ENCODE data around the gene BTBD1. TPM values are rescaled to one million over a fixed set of nuclear protein-coding genes. Genes with fewer than 3 reads are reported as not detected.
A peak's percentile ranks its signal among the peaks of the same experiment; 100 is the strongest.
"Not testable (repeated sequence)": the region's sequence is repeated elsewhere in the genome, so short reads cannot be mapped to it uniquely, and the experiment has no call there.

The BTBD1 gene
- polyA plus RNA-seq, 6 donors from 2014 or later, result 37.3 to 64.0 (median 46.6) TPM

- peaks cover 0 to 19% (median 11%) of the 10 kb centered on the region in 3 donors for H3K27me3 Mint-ChIP-seq
- no peak for DNase-seq
- H3K4me1 Mint-ChIP-seq, result peaks cover 7 to 13% (median 7%) of the 10 kb centered on the region in 3 donors
- peaks cover 0 to 5% (median 0%) of the 10 kb centered on the region in 7 donors for H3K9me3 Mint-ChIP-seq
- peaks cover 0 to 6% of the 10 kb centered on the region in 2 donors for H3K36me3 Mint-ChIP-seq
- no peak overlapping the region for H3K4me3 Mint-ChIP-seq
- no peak for ATAC-seq (ENCODE audit: low read depth in 2 of 2)
- H3K27ac Mint-ChIP-seq, result no peak overlapping the region
Observed at GRCh38 chr15:83087576-83087975, 20.5 kb upstream of the BTBD1 start.

GRCh38 chr15:83085864-83086552 is 19.0 kb upstream of the BTBD1 start:
- ATAC-seq (ENCODE audit: low read depth in 2 of 2); H3K9me3 Mint-ChIP-seq; DNase-seq; H3K4me3 Mint-ChIP-seq; H3K27ac Mint-ChIP-seq; H3K36me3 Mint-ChIP-seq; H3K4me1 Mint-ChIP-seq: not testable (repeated sequence)
- H3K27me3 Mint-ChIP-seq, result peaks cover 10 to 33% (median 16%) of the 10 kb centered on the region in 3 donors

GRCh38 chr15:83085461-83085860 is 18.4 kb upstream of the BTBD1 start:
- peaks cover 10 to 33% (median 18%) of the 10 kb centered on the region in 3 donors for H3K27me3 Mint-ChIP-seq
- not testable (repeated sequence) for H3K4me3 Mint-ChIP-seq; H3K36me3 Mint-ChIP-seq; H3K9me3 Mint-ChIP-seq; ATAC-seq (ENCODE audit: low read depth in 2 of 2); H3K4me1 Mint-ChIP-seq; H3K27ac Mint-ChIP-seq; DNase-seq

- Mint-ChIP-seq H3K9me3 (no peaks in the 10 kb centered on the region), H3K36me3 (peaks cover 0 to 5% of the 10 kb centered on the region in 2 donors), H3K4me1 (no peaks in the 10 kb centered on the region), H3K4me3 (no peak overlapping the region), H3K27me3 (peaks cover 27 to 50% (median 29%) of the 10 kb centered on the region in 3 donors), H3K27ac (no peak overlapping the region)
- no peak for DNase-seq
- ATAC-seq (ENCODE audit: low read depth in 2 of 2), result no peak
Observed at GRCh38 chr15:83082730-83083386, 15.8 kb upstream of the BTBD1 start.

GRCh38 chr15:83081256-83082014 is 14.4 kb upstream of the BTBD1 start:
- DNase-seq, result no peak
- peaks cover 29 to 56% (median 33%) of the 10 kb centered on the region in 3 donors for H3K27me3 Mint-ChIP-seq
- no peak overlapping the region for H3K4me3 Mint-ChIP-seq
- no peak overlapping the region for H3K27ac Mint-ChIP-seq
- no peaks in the 10 kb centered on the region for H3K4me1 Mint-ChIP-seq
- no peak for ATAC-seq (ENCODE audit: low read depth in 2 of 2)
- H3K9me3 Mint-ChIP-seq, result no peaks in the 10 kb centered on the region
- peaks cover 0 to 10% of the 10 kb centered on the region in 2 donors for H3K36me3 Mint-ChIP-seq

GRCh38 chr15:83078712-83079111 is 11.7 kb upstream of the BTBD1 start:
- H3K36me3 Mint-ChIP-seq, result peaks cover 10 to 12% of the 10 kb centered on the region in 2 donors
- H3K27me3 Mint-ChIP-seq, result peaks cover 33 to 63% (median 41%) of the 10 kb centered on the region in 3 donors
- H3K27ac Mint-ChIP-seq, result no peak overlapping the region
- no peak overlapping the region for H3K4me3 Mint-ChIP-seq
- no peak for ATAC-seq (ENCODE audit: low read depth in 2 of 2)
- DNase-seq, result no peak
- no peaks in the 10 kb centered on the region for H3K4me1 Mint-ChIP-seq
- peaks cover 5 to 12% (median 8%) of the 10 kb centered on the region in 7 donors for H3K9me3 Mint-ChIP-seq

GRCh38 chr15:83077491-83078230 is 10.6 kb upstream of the BTBD1 start:
- Mint-ChIP-seq H3K4me1 (no peaks in the 10 kb centered on the region), H3K9me3 (peaks cover 5 to 19% (median 15%) of the 10 kb centered on the region in 7 donors), H3K4me3 (no peak overlapping the region), H3K27ac (no peak overlapping the region), H3K36me3 (peaks cover 10 to 12% of the 10 kb centered on the region in 2 donors), H3K27me3 (peaks cover 33 to 58% (median 41%) of the 10 kb centered on the region in 3 donors)
- DNase-seq (no peak), ATAC-seq (ENCODE audit: low read depth in 2 of 2) (no peak)

- Mint-ChIP-seq H3K27ac (peak overlapping the region in 3 of 6 donors; percentile 39 to 79 (median 44)), H3K9me3 (peaks cover under 1 to 26% (median 17%) of the 10 kb centered on the region in 7 donors), H3K4me3 (peak overlapping the region in 3 of 8 donors; percentile 39 to 93 (median 44)), H3K4me1 (peaks cover 6 to 22% (median 18%) of the 10 kb centered on the region in 3 donors)
- H3K27me3 Mint-ChIP-seq, H3K36me3 Mint-ChIP-seq: not testable (repeated sequence)
- DNase-seq (peak; percentile 27), ATAC-seq (ENCODE audit: low read depth in 2 of 2) (peak; percentile 5 to 8)
Observed at GRCh38 chr15:83069211-83069642, 2.2 kb upstream of the BTBD1 start.

GRCh38 chr15:83068054-83068453 is 1.0 kb upstream of the BTBD1 start:
- Mint-ChIP-seq H3K36me3 (no peaks in the 10 kb centered on the region), H3K4me3 (peak overlapping the region; percentile 42 to 93 (median 76)), H3K4me1 (peaks cover 6 to 22% (median 18%) of the 10 kb centered on the region in 3 donors), H3K27ac (peak overlapping the region in 4 of 6 donors; percentile 36 to 83 (median 58)), H3K27me3 (peaks cover 0 to 4% (median 0%) of the 10 kb centered on the region in 3 donors), H3K9me3 (peaks cover 0 to 15% (median 7%) of the 10 kb centered on the region in 7 donors)
- ATAC-seq (ENCODE audit: low read depth in 2 of 2) (no peak), DNase-seq (no peak)

- no peaks in the 10 kb centered on the region for H3K36me3 Mint-ChIP-seq
- peaks cover 0 to 11% (median 7%) of the 10 kb centered on the region in 7 donors for H3K9me3 Mint-ChIP-seq
- DNase-seq (no peak), ATAC-seq (ENCODE audit: low read depth in 2 of 2) (no peak)
- H3K27ac Mint-ChIP-seq, result peak overlapping the region in 5 of 6 donors; percentile 36 to 83 (median 61)
- peak overlapping the region; percentile 64 to 93 (median 79) for H3K4me3 Mint-ChIP-seq
- peaks cover 6 to 22% (median 18%) of the 10 kb centered on the region in 3 donors for H3K4me1 Mint-ChIP-seq
- H3K27me3 Mint-ChIP-seq, result peaks cover 0 to 4% (median 0%) of the 10 kb centered on the region in 3 donors
Observed at GRCh38 chr15:83067638-83067962, 548 bp upstream of the BTBD1 start.

GRCh38 chr15:83066034-83066733 is 868 bp downstream of the BTBD1 start:
- H3K27me3 Mint-ChIP-seq, result no peaks in the 10 kb centered on the region
- DNase-seq (no peak), ATAC-seq (ENCODE audit: low read depth in 2 of 2) (no peak)
- H3K4me3 Mint-ChIP-seq, result peak overlapping the region; percentile 64 to 93 (median 88)
- H3K9me3 Mint-ChIP-seq, result peaks cover 0 to 8% (median 4%) of the 10 kb centered on the region in 7 donors
- H3K4me1 Mint-ChIP-seq, result peaks cover 6 to 22% (median 18%) of the 10 kb centered on the region in 3 donors
- H3K36me3 Mint-ChIP-seq, result no peaks in the 10 kb centered on the region
- H3K27ac Mint-ChIP-seq, result peak overlapping the region in 4 of 6 donors; percentile 39 to 92 (median 72)

- Mint-ChIP-seq H3K36me3 (no peaks in the 10 kb centered on the region), H3K4me1 (peaks cover 6 to 22% (median 18%) of the 10 kb centered on the region in 3 donors), H3K9me3 (peaks cover 0 to 8% (median 4%) of the 10 kb centered on the region in 7 donors), H3K27me3 (no peaks in the 10 kb centered on the region), H3K4me3 (peak overlapping the region; percentile 64 to 93 (median 88)), H3K27ac (peak overlapping the region in 5 of 6 donors; percentile 4 to 87 (median 41))
- no peak for DNase-seq
- no peak for ATAC-seq (ENCODE audit: low read depth in 2 of 2)
Observed at GRCh38 chr15:83065431-83065830, 1.6 kb downstream of the BTBD1 start.
